Parathyroid adenoma (tissue), 2 donors: ENCODE results near the gene PAX2.
A peak's percentile ranks its signal among the peaks of the same experiment; 100 is the strongest.

Source experiments
- H2AFZ ChIP-seq: fragments of 300-600 bp; sonication (generic); one replicate; pipeline ENCODE4 v1.7.0; 2017; ENCODE audit warnings: antibody characterized with exemption, mild to moderate bottlenecking
- H3K27ac ChIP-seq: fragments of 300-600 bp; sonication (generic); one replicate; pipeline ENCODE4 v1.7.0; 2017
- H3K27me3 ChIP-seq: fragments of 300-600 bp; sonication (generic); one replicate; pipeline ENCODE4 v1.7.0; 2017; ENCODE audit warnings: low read length; ENCODE audit not compliant: control insufficient read depth, insufficient read depth
- H3K36me3 ChIP-seq: fragments of 300-600 bp; sonication (generic); one replicate; pipeline ENCODE4 v1.7.0; 2017; ENCODE audit warnings: low read length; ENCODE audit not compliant: control insufficient read depth, insufficient read depth
- H3K4me1 ChIP-seq: fragments of 300-600 bp; sonication (generic); one replicate; pipeline ENCODE4 v1.7.0; 2017; ENCODE audit warnings: control low read depth
- H3K4me2 ChIP-seq: fragments of 300-600 bp; sonication (generic); one replicate; pipeline ENCODE4 v1.7.0; 2017; ENCODE audit warnings: low read length
- H3K4me3 ChIP-seq: fragments of 300-600 bp; sonication (generic); one replicate; pipeline ENCODE4 v1.7.0; 2017; ENCODE audit warnings: low read depth, low read length
- H3K79me2 ChIP-seq: fragments of 300-600 bp; sonication (generic); one replicate; pipeline ENCODE4 v1.7.0; 2017; ENCODE audit warnings: control low read depth
- H3K9ac ChIP-seq: fragments of 300-600 bp; sonication (generic); one replicate; pipeline ENCODE4 v1.7.0; 2017; ENCODE audit warnings: mild to moderate bottlenecking
- H3K9me3 ChIP-seq: fragments of 300-600 bp; sonication (generic); one replicate; pipeline ENCODE4 v1.7.0; 2017; ENCODE audit warnings: low read length; ENCODE audit not compliant: control insufficient read depth
- TF ChIP-seq, protein P1 (sequence below): fragments of 300-600 bp; sonication (generic); IDR thresholded peaks from one replicate; pipeline ENCODE4 v1.7.0; 2017; ENCODE audit warnings: antibody characterized with exemption, mild to moderate bottlenecking
- donor health status: primary hyperparathyroidism.

PAX2 gene

DNA sequence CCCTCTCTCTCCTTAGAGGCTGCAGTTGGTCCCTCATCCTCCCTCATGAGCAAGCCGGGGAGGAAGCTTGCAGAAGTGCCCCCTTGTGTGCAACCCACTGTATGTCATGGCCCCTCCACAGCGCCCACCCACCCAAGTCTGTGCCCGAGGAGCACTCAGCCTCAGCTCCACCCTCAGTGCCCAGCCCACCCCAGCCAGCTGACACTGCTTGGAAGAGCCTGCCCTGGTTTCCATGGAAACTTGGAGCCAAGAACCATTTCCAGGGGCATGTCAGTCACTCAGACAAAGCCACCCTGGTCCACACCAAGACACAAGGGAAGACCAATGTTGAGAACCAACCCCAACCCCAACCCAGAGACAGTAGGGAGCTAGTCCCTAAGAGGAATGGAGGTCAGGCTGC is 79.5 kb downstream of the PAX2 start:
- H3K4me2 ChIP-seq = no peak overlapping the region
- H3K27me3 ChIP-seq = peaks cover 11% of the 10 kb centered on the region
- H3K9me3 ChIP-seq = no peaks in the 10 kb centered on the region
- H3K79me2 ChIP-seq = no peaks in the 10 kb centered on the region
- no peaks in the 10 kb centered on the region for H3K4me1 ChIP-seq
- H3K36me3 ChIP-seq = no peaks in the 10 kb centered on the region
- H3K4me3 ChIP-seq = no peak overlapping the region
- H2AFZ ChIP-seq = no peak overlapping the region
- TF ChIP-seq, protein P1, sequence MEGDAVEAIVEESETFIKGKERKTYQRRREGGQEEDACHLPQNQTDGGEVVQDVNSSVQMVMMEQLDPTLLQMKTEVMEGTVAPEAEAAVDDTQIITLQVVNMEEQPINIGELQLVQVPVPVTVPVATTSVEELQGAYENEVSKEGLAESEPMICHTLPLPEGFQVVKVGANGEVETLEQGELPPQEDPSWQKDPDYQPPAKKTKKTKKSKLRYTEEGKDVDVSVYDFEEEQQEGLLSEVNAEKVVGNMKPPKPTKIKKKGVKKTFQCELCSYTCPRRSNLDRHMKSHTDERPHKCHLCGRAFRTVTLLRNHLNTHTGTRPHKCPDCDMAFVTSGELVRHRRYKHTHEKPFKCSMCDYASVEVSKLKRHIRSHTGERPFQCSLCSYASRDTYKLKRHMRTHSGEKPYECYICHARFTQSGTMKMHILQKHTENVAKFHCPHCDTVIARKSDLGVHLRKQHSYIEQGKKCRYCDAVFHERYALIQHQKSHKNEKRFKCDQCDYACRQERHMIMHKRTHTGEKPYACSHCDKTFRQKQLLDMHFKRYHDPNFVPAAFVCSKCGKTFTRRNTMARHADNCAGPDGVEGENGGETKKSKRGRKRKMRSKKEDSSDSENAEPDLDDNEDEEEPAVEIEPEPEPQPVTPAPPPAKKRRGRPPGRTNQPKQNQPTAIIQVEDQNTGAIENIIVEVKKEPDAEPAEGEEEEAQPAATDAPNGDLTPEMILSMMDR = no peak
- H3K9ac ChIP-seq = no peak overlapping the region
- H3K27ac ChIP-seq = no peak overlapping the region

DNA sequence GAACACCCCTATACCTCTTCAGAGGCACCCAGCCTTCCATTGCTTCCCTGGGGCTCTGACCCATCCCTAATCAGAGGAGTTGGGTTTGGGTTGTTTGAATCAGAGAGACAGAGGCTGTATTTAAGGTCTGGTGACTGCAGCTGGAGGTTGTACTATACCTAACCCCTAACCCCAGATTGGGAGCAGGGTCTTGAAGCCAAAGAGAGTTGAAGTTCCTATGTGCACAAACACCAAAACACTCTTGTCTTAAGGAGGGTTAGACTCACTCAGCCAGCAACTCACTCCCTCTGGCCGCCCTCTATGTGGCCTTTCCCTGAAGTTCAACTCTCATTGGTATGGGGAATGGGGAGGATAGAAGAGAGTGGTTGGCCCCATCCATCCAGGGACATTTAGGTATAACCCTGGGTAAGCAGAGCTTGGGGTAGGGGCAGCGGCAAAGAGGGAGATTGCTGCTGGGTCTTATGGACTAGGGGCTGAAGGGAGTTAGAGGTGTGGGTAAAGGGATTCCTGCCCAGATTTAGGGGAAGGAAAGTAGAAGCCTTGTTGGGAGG is 80.0 kb downstream of the PAX2 start:
- no peak overlapping the region for H3K27ac ChIP-seq

DNA sequence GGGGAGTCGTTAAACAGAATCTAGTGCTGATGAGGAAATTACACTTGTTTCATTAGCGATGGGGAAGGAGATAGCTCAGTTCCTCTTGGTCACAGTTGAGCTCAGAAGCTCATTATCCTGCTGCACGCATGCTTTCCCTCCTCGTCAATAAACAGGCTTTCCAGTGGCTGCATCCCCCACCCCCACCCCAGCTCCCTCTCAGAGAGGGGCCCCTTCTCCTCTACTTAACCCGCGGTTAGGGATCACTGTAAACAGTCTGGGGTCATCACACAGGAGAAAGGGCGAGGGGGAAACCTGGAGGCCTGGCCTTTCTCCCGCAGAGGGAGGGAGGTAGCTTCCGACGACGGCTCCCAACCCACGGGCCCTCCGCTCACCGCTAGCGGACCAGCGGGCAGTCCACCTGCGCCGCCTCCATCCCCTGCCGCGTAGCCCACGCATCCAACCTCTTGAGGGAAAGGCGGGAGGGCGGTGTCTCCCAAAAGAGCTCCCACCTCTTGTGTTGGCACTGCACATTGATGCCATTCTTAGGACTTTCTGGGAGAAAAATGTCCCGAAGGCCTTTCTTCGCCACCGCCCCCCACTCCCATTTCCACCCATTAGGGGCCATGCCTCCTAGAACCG is 80.8 kb downstream of the PAX2 start:
- no peak overlapping the region for H3K4me3 ChIP-seq
- TF ChIP-seq, protein P1 = no peak
- no peak overlapping the region for H3K9ac ChIP-seq
- H3K4me1 ChIP-seq = no peaks in the 10 kb centered on the region
- no peaks in the 10 kb centered on the region for H3K36me3 ChIP-seq
- H3K4me2 ChIP-seq = peak overlapping the region; percentile 69
- H3K27ac ChIP-seq = no peak overlapping the region
- peaks cover 21% of the 10 kb centered on the region for H3K27me3 ChIP-seq
- no peaks in the 10 kb centered on the region for H3K79me2 ChIP-seq
- H3K9me3 ChIP-seq = no peaks in the 10 kb centered on the region
- peak overlapping the region; percentile 95 for H2AFZ ChIP-seq

More for the DNA sequence above, 80.0 kb downstream of the PAX2 start:
- no peaks in the 10 kb centered on the region for H3K4me1 ChIP-seq
- no peak overlapping the region for H3K4me3 ChIP-seq
- TF ChIP-seq, protein P1 = no peak
- H2AFZ ChIP-seq = no peak overlapping the region
- H3K27me3 ChIP-seq = peaks cover 15% of the 10 kb centered on the region
- no peaks in the 10 kb centered on the region for H3K9me3 ChIP-seq
- H3K79me2 ChIP-seq = no peaks in the 10 kb centered on the region
- H3K9ac ChIP-seq = no peak overlapping the region
- no peak overlapping the region for H3K4me2 ChIP-seq
- no peaks in the 10 kb centered on the region for H3K36me3 ChIP-seq

DNA sequence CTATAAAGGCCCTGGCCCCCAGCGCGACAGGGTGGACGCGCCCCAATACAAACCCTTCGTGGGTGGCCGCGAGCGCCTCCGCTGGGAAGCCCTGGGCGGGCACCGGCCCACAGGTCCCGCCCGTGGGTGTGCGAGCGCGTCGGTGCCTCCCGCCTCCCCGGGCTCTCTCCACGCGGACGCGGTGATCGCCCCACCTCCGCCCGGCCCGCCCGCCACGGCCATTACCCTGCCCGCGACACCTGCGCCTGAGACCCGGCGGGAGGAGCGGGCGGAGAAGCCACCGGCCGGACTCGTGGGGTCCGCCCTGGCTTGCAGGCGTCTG is 81.2 kb downstream of the PAX2 start:
- Histone ChIP-seq H3K9me3 (no peaks in the 10 kb centered on the region), H3K27me3 (peaks cover 21% of the 10 kb centered on the region), H3K9ac (no peak overlapping the region), H3K4me2 (peak overlapping the region; percentile 69), H3K36me3 (no peaks in the 10 kb centered on the region), H3K79me2 (no peaks in the 10 kb centered on the region), H3K27ac (no peak overlapping the region), H3K4me3 (peak overlapping the region; percentile 44), H2AFZ (peak overlapping the region; percentile 95), H3K4me1 (no peaks in the 10 kb centered on the region)
- TF ChIP-seq, protein P1 = no peak
